Stomach (tissue), 9 donors: ENCODE data around the gene COL6A5. TPM values are rescaled to one million over a fixed set of nuclear protein-coding genes. Genes with fewer than 3 reads are reported as not detected.

Experiments used
- DNase-seq, 2 donors: peaks; one replicate each; pipeline versions ENCODE4 v3.0.0 to v3.0.0-alpha.2; 2013 to 2019
- H3K27ac ChIP-seq, 5 donors: fragments of 200-600 bp in 4 of 5; sonication (generic) in 4 of 5; one replicate each; pipeline ENCODE4 v1.5.1; 2013 to 2019; ENCODE audit warnings: mild to moderate bottlenecking in 1 of 5, moderate library complexity in 1 of 5
- H3K27me3 ChIP-seq, 3 donors: fragments of 200-600 bp; sonication (generic); one replicate each; pipeline ENCODE4 v1.5.1; 2017 to 2019; ENCODE audit warnings: mixed run types in 1 of 3
- H3K36me3 ChIP-seq, 4 donors: fragments of 200-600 bp; sonication (generic); 1 replicate in 3 of 4; 2 replicates in 1 of 4; pipeline ENCODE4 v1.5.1; 2016 to 2019
- H3K4me1 ChIP-seq, 4 donors: fragments of 200-600 bp; sonication (generic); one replicate each; pipeline ENCODE4 v1.5.1; 2016 to 2019
- H3K4me3 ChIP-seq, 4 donors: fragments of 200-600 bp; sonication (generic) in 3 of 4; one replicate each; pipeline ENCODE4 v1.5.1; 2016 to 2019; ENCODE audit warnings: mild to moderate bottlenecking in 1 of 4
- H3K9me3 ChIP-seq, 4 donors: fragments of 200-600 bp; sonication (generic); one replicate each; pipeline ENCODE4 v1.5.1; 2016 to 2019
- EP300 ChIP-seq: sonication (generic); formaldehyde crosslinking; IDR thresholded peaks from one replicate; pipeline ENCODE4 v1.6.1; 2017; ENCODE audit warnings: antibody characterized with exemption
- POLR2A ChIP-seq, 4 donors: fragments of 450-650 bp; IDR thresholded peaks; one replicate each; pipeline ENCODE4 v1.6.1; 2016; ENCODE audit warnings: antibody characterized with exemption in 4 of 4, control low read depth in 2 of 4, mild to moderate bottlenecking in 1 of 4, moderate library complexity in 1 of 4
- POLR2AphosphoS5 ChIP-seq, 3 donors: sonication (generic); formaldehyde crosslinking; IDR thresholded peaks; one replicate each; pipeline ENCODE4 v1.6.1; 2016; ENCODE audit warnings: antibody characterized with exemption in 3 of 3
- whole genome bisulfite sequencing, 5 donors: extraction: QIAGEN DNeasy Blood & Tissue Kit in 3 of 5; methylation state at CpG; one replicate each; pipeline versions ENCODE4 v1.1.5 to v1.1.7; 2013 to 2018; 5-methylcytosine and 5-hydroxymethylcytosine counted together
- intact Hi-C: fragments of 100-400 bp; cut with DNase I; formaldehyde crosslinking; loops from one replicate; pipeline ENCODE4 v1.15.1; 2023; ENCODE audit warnings: low total_unique reads
- polyA plus RNA-seq, 3 donors: library from polyadenylated mRNA; stranded (reverse); fragments of 200-250 nt; gene quantifications; one replicate each; pipeline ENCODE4 v1.2.3, GENCODE V29; 2013
- total RNA-seq, 5 donors: library from RNA; depleted of rRNA; stranded (reverse); fragments of >200 nt; gene quantifications; one replicate each; pipeline versions ENCODE4 v1.1.0 to v1.2.3, GENCODE V29; 2014 to 2016
- TF ChIP-seq, protein P1 (sequence below), 7 experiments: fragments of 450-650 bp in 4 of 7; fragments of 200-600 bp in 3 of 7; sonication (generic) in 3 of 7; IDR thresholded peaks; one replicate each; pipeline ENCODE4 v1.5.1; 2016 to 2019; ENCODE audit warnings: antibody characterized with exemption in 7 of 7, control low read depth in 2 of 7, mild to moderate bottlenecking in 1 of 7
- donor health status: healthy with polysubstance abuse.
- donor health status: Bipolar disorder and iron deficiency.
- donor health status: healthy.

COL6A5 gene
- total and polyA plus RNA-seq, 8 donors, result 0.05 to 3.3 (median 0.59) TPM; not detected in 2

DNA sequence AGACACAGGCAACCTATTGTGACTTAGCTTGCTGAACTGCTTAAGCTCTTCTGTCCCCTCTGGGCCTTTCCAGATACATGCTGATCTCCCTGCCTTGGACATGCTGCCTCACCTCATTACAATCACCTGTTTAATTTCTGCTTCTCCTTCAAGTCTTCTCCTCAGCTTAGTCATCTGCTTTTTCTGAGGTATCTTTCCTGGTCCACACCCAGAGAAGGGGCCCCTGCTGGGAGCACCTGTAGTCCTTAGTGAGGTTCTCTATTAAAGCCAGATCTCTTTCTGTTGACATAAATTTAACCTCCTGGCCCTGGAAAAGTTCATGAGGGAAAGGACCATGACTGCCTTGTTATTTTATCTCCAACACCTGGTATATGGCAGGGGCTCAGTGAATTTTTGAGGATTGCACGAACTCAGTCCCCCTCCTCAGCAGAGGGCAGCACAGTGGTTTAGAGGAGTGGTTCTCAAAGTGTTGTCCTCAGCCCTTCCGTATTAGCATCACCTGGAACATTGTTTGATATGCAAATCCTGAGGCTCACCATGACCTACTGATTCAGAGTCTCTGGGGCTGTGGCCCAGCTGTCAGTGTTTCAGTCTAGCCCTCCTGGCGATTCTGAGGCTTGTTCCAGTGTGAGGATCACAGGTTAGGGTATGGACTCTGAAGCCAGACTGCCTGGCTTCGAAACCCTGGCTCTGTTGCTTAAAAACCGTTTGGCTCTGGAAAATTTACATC is 184.2 kb downstream of the COL6A5 start:
- Histone ChIP-seq H3K27ac (no peak overlapping the region), H3K36me3 (no peaks in the 10 kb centered on the region), H3K9me3 (no peaks in the 10 kb centered on the region), H3K4me1 (no peaks in the 10 kb centered on the region), H3K27me3 (no peaks in the 10 kb centered on the region), H3K4me3 (no peak overlapping the region)
- DNase-seq, result no peak
- intact Hi-C loops, result no loop called here
- TF ChIP-seq POLR2AphosphoS5 (IDR thresholded peaks at IDR 0.05) (no peak), EP300 (no peak), POLR2A (IDR thresholded peaks at IDR 0.05) (no peak)
- TF ChIP-seq, protein P1, sequence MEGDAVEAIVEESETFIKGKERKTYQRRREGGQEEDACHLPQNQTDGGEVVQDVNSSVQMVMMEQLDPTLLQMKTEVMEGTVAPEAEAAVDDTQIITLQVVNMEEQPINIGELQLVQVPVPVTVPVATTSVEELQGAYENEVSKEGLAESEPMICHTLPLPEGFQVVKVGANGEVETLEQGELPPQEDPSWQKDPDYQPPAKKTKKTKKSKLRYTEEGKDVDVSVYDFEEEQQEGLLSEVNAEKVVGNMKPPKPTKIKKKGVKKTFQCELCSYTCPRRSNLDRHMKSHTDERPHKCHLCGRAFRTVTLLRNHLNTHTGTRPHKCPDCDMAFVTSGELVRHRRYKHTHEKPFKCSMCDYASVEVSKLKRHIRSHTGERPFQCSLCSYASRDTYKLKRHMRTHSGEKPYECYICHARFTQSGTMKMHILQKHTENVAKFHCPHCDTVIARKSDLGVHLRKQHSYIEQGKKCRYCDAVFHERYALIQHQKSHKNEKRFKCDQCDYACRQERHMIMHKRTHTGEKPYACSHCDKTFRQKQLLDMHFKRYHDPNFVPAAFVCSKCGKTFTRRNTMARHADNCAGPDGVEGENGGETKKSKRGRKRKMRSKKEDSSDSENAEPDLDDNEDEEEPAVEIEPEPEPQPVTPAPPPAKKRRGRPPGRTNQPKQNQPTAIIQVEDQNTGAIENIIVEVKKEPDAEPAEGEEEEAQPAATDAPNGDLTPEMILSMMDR (IDR thresholded peaks at IDR 0.05), result no peak
- 47 to 64% (median 53%) methylated on average over 5 of the region's 5 CpGs for WGBS, 5 donors

DNA sequence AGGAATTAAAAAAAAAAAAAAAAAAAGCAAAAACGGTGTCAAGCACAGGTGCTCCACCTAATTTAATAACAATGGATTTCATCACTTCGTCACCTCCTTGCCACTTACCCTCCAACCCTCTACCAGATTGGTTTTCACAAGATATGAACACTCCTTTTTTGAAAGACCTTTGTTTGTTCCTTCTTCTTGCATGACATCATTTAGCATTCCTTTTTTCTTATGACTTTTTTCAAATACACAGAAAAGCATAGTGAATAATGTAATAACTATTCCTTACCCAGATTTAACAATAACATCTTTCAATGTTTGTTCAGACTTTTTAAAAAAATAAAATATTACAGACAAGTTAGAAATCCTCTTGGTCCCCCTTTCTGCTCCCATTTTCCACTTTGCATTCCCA is 187.8 kb downstream of the COL6A5 start:
- no peaks in the 10 kb centered on the region for H3K9me3 ChIP-seq
- H3K4me3 ChIP-seq, result no peak overlapping the region
- no peaks in the 10 kb centered on the region for H3K27me3 ChIP-seq
- no peaks in the 10 kb centered on the region for H3K4me1 ChIP-seq
- intact Hi-C loops, result no loop called here
- DNase-seq, result no peak
- WGBS, 5 donors, result 61 to 78% (median 69%) methylated on average over 2 of the region's 2 CpGs
- H3K27ac ChIP-seq, result no peak overlapping the region
- TF ChIP-seq POLR2A (IDR thresholded peaks at IDR 0.05) (no peak), POLR2AphosphoS5 (IDR thresholded peaks at IDR 0.05) (no peak), EP300 (no peak)
- TF ChIP-seq, protein P1 (IDR thresholded peaks at IDR 0.05), result no peak
- H3K36me3 ChIP-seq, result no peaks in the 10 kb centered on the region

Other genes with a start within 250 kb of the COL6A5 start
- 1 to 10 TPM in 1 of 5 donors, not detected in 4; 7.0 TPM for gene COL6A6, start 171.5 kb downstream of the COL6A5 start, total RNA-seq
- not detected for gene COL6A6, start 171.5 kb downstream of the COL6A5 start, polyA plus RNA-seq